Right hindlimb (tissue), 1 donor: Measurements from ENCODE around the gene TMEM59.
A peak's percentile ranks its signal among the peaks of the same experiment; 100 is the strongest.
"Not testable (repeated sequence)": the region's sequence is repeated elsewhere in the genome, so short reads cannot be mapped to it uniquely, and the experiment has no call there.

Experiments used
- DNase-seq: peaks from one replicate; pipeline ENCODE4 v3.0.0-alpha.2; 2018

Gene TMEM59

DNA sequence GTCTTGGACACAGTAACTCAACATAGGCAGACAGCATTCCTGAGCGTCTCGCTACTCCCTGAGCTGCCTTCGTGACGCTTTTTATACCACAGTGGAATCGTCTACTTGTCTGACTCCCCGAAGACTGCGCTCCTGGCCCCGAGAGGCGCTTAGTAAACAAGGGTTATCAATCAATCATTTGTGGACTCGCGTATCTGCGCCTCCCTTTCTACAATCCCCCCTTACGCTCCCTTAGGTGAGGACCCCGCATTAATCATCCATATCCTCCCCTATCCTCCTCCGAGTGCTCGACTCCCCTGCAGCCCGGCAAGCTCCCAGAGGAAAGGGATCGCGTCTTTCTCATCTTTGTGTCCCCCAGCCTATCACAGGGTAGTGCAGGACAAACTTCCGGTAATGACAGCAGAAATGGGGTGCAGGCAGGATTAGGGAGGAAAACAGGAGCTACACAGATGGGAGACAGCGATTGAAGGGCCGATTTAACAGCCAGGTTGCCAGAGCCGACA lies 522 bp downstream of the TMEM59 start:
- DNase-seq: peak; percentile 48

DNA sequence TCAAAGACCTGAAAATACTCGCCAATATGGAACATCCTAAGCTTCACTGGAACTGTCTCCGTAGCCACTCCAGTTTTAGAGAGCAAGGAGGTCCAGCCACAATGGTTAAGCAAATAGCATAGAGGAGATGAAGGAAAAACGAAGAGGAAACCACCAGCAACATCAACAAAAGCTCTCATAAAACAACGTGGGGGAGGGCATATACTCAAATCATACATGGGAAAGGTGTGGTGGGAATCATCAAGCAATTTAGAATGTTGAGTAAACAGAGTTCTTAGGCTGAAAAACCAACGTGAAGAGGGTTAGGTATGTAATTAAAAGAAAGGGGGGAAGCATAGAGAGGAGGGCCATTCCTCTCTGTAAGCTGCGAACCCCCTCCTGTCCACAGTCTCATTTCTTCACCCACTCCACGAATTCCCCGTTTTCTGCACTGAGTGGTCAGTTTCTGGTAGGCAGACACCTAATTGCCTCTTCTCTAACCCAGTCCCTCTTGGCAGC lies 1.0 kb downstream of the TMEM59 start:
- DNase-seq: peak; percentile 21

DNA sequence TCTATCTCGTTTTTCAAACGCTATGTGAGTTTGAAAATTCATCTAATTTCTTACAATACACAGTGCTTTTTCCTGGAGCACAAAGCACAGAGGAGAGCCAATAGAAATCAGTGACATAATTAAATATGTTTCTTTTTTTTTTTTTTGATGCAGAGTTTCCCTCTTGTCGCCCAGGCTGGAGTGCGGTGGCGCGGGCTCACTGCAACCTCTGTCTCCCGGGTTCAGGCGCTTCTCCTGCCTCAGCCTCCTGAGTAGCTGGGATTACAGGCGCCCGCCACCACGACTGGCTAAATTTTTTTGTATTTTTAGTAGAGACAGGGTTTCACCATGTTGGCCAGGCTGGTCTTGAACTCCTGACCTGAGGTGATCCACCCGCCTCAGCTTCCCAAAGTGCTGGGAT lies 2.6 kb downstream of the TMEM59 start:
- not testable (repeated sequence) for DNase-seq

DNA sequence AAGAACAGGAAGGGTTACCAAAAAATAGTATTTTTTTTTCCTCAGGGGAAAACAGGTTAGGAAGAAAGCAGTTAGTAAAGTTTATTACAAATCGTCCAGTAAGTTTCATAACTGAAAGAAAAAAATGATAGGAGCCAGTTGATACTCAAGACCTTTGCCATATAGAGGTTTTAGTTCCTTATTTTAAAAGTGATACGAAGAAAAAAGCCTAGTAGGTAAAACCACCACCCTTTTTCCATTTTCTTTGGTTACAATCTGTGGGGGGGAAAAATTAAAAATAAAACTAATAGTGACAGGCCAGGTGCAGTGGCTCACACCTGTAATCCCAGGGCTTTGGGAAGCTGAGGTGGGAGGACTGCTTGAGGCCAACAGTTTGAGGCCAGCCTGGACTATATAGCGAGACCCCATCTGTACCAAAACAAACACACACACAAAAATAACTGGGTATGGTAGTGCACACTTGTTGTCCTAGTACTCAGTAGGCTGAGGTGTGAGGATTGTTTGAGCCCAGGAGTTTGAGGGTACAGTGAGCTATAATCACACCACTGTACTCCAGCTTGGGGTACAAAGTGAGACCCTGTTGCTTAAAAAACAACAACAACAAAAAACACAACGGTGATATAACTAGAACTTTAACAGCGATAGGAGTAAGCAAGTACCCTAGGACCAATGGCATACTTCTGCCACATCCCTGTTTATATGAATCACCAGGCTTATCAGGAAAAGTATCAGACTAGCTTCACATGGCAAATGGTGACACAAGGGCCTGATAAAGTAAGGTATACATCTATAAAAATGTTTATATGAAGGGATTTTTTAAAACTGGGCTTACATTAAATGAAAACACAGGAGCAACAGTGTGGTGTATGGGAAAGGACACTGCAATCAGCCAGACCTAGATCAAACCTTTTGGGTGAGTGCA lies 5.4 kb downstream of the TMEM59 start:
- DNase-seq: no peak

GRCh38 chr1:54046671-54047383 lies 6.2 kb downstream of the TMEM59 start:
- no peak for DNase-seq

GRCh38 chr1:54045496-54045895 lies 7.5 kb downstream of the TMEM59 start:
- DNase-seq: no peak

DNA sequence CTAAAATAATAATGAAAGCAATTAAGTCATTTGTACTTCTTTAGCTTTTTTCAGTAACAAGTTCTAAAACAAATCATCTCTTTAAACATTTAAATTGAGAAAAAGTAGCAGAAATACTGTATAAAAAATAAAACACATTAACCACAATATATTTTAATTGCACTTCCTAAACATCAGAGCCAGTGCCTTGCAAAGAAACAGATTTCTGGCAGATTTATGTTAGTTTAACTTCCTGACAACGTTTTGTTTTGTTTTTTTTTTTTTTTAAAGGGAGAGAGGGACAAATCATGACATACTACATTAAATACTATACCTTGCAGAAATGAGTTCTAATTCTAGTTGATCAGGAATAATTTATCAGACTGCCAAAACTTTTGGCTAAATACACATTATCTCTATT lies 11.2 kb downstream of the TMEM59 start:
- no peak for DNase-seq

- no peak for DNase-seq
These were observed 15.5 kb downstream of the TMEM59 start for GRCh38 chr1:54037476-54037875.

GRCh38 chr1:54028306-54029251 lies 24.4 kb downstream of the TMEM59 start:
- DNase-seq: no peak

GRCh38 chr1:54027848-54028247 lies 25.2 kb downstream of the TMEM59 start:
- DNase-seq: no peak

GRCh38 chr1:54024811-54025210 lies 28.2 kb downstream of the TMEM59 start:
- DNase-seq: not testable (repeated sequence)

DNA sequence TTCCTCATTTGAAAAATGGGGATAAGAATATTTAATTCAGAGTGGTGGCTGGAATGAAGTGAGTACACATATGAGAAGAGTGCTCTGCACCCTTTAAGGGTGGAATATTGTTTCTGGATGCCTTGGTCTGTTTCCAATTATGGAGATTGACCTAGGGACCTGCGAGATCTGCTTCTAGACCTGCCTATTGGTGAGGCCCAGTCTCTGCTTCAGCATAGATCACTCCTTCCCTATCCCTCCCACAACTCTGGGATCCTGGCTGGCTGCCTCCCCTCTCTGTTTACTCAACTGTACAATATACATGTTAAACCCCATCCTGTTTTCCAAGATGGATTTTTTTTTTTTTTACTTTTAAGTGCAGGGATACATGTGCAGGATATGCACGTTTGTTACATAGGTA lies 28.6 kb downstream of the TMEM59 start:
- DNase-seq: no peak

DNA sequence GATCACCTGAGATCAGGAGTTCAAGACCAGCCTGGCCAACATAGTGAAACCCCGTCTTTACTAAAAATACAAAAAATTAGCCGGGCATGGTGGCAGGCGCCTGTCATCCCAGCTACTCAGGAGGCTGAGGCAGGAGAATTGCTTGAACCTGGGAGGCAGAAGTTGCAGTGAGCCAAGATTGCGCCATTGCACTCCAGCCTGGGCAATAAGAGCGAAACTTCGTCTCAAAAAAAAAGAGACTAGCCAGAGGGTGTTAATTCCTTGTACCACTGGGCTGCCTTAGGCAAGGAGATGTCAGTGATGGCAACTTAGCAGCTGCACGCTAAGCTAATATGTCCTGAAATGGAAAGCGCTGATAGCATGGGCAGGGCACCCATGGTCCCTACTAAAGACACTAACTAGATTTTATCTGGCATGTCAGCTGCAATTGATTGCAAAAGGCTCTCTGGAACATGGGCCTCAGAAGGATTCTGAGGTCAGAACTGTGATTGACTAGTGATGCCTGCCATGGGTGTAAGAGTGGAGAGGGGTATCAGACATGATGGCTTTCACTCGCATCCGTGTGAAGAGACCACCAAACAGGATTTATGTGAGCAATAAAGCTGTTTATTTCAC lies 33.3 kb downstream of the TMEM59 start:
- DNase-seq: not testable (repeated sequence)

GRCh38 chr1:54018635-54019034 lies 34.4 kb downstream of the TMEM59 start:
- DNase-seq: no peak

GRCh38 chr1:54017979-54018378 lies 35.0 kb downstream of the TMEM59 start, which contains the start of gene LDLRAD1:
TSS of gene LDLRAD1 (minus strand) at chr1:54018186. CDS start at chr1:54018112, 74 bp downstream.
- DNase-seq: no peak

- no peak for DNase-seq
These were observed 36.4 kb downstream of the TMEM59 start for GRCh38 chr1:54016343-54017282.

GRCh38 chr1:54014009-54014629 lies 38.9 kb downstream of the TMEM59 start:
- DNase-seq: no peak

GRCh38 chr1:54013393-54014008 lies 39.5 kb downstream of the TMEM59 start:
- DNase-seq: no peak

DNA sequence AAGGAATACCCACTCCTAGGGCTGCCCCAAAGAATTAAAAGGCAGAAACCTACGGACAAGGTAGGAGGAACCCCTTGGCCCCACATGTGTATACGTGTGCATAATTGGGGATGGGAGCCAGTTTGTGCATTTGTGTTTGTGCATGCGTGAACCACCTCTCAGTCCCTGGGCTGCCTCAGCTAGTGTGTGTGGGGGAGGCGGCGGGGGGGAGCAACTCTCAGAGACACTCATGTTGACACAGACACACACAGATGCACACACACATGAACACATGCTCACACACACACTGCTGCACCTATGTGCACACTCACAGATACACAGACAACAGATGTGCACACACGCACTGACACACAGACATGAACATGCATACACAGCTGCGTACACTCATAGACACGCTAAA lies 40.1 kb downstream of the TMEM59 start:
- no peak for DNase-seq

DNA sequence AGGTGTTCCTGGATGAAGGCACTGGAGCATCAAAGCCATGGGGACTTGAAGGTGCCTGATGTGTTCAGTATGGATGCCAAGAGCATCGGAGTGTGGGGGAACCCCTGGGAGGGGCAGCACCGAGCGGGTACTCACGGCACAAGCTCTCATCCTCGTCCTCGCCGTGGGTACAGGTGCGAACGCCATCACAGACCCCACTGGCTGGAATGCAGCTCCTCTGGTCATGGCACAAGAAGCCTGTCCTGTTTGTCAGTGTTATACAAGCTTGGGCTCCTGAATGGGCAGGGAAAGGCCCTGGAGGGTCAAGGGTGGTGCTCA lies 41.0 kb downstream of the TMEM59 start:
- no peak for DNase-seq
